Large intestine (tissue), 3 donors: ENCODE data around the gene LINGO3. TPM values are rescaled to one million over a fixed set of nuclear protein-coding genes. Genes with fewer than 3 reads are reported as not detected.
A peak's percentile ranks its signal among the peaks of the same experiment; 100 is the strongest.

Experiments
- DNase-seq, 2 donors: peaks; one replicate each; pipeline versions ENCODE4 v3.0.0 to v3.0.0-alpha.2; 2013
- H3K27ac ChIP-seq: one replicate; pipeline ENCODE4 v1.5.1; 2013; ENCODE audit warnings: low read length
- H3K27me3 ChIP-seq: 2 replicates; pipeline ENCODE4 v1.6.1; 2013; ENCODE audit warnings: low read length; ENCODE audit not compliant: control insufficient read depth, insufficient read depth
- H3K36me3 ChIP-seq: 2 replicates; pipeline ENCODE4 v1.6.1; 2013; ENCODE audit warnings: low read length; ENCODE audit not compliant: control insufficient read depth, insufficient read depth
- H3K4me1 ChIP-seq: one replicate; pipeline ENCODE4 v1.6.1; 2013; ENCODE audit warnings: low read length; ENCODE audit not compliant: control insufficient read depth, insufficient read depth
- H3K4me3 ChIP-seq: one replicate; pipeline ENCODE4 v1.5.1; 2013; ENCODE audit warnings: low read length
- H3K9me3 ChIP-seq: one replicate; pipeline ENCODE4 v1.6.1; 2013; ENCODE audit warnings: mild to moderate bottlenecking, low read depth, low read length, moderate library complexity; ENCODE audit not compliant: control insufficient read depth
- WGBS: methylation state at CpG from one replicate; pipeline ENCODE4 v1.1.5; 2013; ENCODE audit warnings: low lambda C conversion rate; ENCODE audit not compliant: insufficient coverage; 5-methylcytosine and 5-hydroxymethylcytosine counted together
- polyA plus RNA-seq: library from polyadenylated mRNA; unstranded; fragments of 120-200 nt; gene quantifications from one replicate; pipeline ENCODE4 v1.2.1, GENCODE V29; 2013

Gene LINGO3
- polyA plus RNA-seq, 1 donor = 0.66 TPM

DNA sequence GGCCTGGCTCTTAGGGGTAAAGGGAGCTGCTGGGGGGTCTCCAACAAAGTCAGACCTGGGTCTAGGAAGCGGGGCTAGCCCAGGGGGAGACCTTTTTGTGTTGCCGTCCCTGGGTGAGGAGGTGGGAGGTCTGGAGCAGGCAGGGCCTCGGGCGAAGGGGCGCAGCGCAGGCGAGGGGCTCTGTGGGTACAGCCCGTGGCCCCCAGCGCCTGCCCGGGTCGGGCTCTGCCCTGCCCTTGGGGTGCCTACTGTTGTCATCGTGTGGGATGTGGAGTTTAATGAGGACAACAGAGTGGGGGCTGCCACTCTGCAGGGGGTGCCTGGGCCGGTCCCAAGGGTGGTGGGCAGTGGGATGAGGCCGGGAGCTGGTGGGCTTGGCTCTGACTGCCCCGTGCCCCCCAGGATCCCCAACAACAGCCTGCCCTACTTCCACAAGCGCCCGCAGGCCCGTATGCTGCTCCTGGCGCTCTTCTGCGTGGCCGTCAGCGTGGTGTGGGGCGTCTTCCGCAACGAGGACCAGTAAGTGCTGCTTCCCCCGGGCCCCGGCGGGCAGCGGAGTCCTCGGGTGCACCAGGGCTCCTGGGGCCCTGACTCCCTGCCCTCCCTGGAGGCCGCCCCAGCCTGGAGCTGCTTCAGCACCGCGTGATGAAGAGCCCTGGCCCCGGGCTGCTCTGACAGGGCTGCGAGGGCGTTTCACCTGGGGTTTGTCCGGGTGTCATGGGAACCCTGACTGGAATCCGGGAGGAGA lies 32.7 kb upstream of the LINGO3 start:
- peaks cover 73% of the 10 kb centered on the region for H3K36me3 ChIP-seq
- peaks cover 3% of the 10 kb centered on the region for H3K4me1 ChIP-seq
- no peaks in the 10 kb centered on the region for H3K27me3 ChIP-seq
- H3K27ac ChIP-seq = no peak overlapping the region
- no peak for DNase-seq
- no peak overlapping the region for H3K4me3 ChIP-seq
- H3K9me3 ChIP-seq = no peaks in the 10 kb centered on the region
- no CpG with 5 or more reads among the region's 38 CpGs for WGBS

DNA sequence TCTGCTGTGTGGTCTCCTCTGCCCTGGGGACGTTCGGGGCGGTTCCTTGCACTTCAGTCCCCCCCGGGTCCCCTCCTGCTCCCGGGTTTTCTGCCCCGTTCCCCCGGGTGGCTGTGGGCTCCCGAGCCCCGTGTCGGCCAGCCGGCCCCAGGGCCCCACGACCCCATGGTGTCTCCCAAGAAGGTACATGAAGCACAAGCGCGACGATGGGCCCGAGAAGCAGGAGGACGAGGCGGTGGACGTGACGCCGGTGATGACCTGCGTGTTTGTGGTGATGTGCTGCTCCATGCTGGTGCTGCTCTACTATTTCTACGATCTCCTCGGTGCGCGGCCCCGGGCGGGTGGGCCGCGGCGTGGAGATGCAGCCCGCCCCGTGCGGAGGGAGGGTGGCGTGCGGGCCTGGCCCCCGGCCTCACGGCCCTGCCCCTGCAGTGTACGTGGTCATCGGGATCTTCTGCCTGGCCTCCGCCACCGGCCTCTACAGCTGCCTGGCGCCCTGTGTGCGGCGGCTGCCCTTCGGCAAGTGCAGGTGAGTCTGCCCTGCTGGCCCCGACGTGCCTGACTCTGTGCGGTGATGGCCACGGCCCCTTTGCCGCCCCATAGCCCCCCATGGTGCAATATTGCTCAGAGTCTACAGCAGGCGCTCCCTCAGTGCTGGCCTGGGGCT lies 31.8 kb upstream of the LINGO3 start:
- no peaks in the 10 kb centered on the region for H3K9me3 ChIP-seq
- peaks cover 3% of the 10 kb centered on the region for H3K4me1 ChIP-seq
- H3K27ac ChIP-seq = no peak overlapping the region
- H3K4me3 ChIP-seq = no peak overlapping the region
- no peaks in the 10 kb centered on the region for H3K27me3 ChIP-seq
- H3K36me3 ChIP-seq = peaks cover 67% of the 10 kb centered on the region
- DNase-seq = no peak
- no CpG with 5 or more reads among the region's 52 CpGs for WGBS

DNA sequence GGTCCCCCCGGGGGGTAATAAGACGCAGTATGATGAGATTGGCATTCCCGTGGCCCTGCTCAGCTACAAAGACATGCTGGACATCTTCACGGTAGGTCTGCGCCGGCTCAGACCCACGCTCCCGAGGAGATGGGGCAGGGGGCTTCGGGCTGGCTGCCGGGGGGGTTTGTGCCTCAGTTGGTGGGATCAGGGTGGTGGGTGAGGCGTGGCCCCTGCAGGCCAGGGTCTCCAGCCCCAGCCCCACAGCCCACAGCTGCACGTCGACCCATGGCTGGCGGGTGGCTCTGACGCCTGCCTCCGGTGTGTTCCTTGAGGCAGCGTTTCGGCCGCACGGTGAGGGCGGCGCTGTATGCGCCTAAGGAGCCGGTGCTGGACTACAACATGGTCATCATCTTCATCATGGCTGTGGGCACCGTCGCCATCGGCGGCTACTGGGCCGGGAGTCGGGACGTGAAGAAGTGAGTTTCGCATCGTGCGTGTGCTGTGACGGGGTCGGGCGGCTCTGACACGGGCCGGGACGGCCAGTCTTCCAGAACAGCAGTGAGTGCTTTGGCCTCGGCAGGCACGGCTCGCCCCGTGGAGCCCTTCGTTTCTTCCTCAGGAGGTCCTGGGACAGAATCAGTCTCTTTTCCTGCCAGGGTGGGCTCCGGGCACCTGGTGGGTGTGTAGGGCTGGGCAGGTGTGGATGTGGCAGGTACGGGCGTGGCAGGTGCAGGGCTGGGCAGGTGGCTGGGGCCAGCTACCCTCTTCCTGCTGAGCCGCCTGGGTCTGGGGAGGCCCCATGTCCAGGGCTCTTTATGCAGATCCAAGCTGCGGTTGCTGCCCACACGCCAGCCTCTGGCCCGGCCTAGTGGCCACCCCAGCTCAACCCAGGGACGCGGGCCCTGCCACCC lies 31.0 kb upstream of the LINGO3 start:
- Histone ChIP-seq H3K4me1 (peaks cover 11% of the 10 kb centered on the region), H3K27ac (no peak overlapping the region), H3K27me3 (no peaks in the 10 kb centered on the region), H3K9me3 (peaks cover 4% of the 10 kb centered on the region), H3K36me3 (peaks cover 65% of the 10 kb centered on the region), H3K4me3 (no peak overlapping the region)
- no peak for DNase-seq
- no CpG with 5 or more reads among the region's 54 CpGs for WGBS

DNA sequence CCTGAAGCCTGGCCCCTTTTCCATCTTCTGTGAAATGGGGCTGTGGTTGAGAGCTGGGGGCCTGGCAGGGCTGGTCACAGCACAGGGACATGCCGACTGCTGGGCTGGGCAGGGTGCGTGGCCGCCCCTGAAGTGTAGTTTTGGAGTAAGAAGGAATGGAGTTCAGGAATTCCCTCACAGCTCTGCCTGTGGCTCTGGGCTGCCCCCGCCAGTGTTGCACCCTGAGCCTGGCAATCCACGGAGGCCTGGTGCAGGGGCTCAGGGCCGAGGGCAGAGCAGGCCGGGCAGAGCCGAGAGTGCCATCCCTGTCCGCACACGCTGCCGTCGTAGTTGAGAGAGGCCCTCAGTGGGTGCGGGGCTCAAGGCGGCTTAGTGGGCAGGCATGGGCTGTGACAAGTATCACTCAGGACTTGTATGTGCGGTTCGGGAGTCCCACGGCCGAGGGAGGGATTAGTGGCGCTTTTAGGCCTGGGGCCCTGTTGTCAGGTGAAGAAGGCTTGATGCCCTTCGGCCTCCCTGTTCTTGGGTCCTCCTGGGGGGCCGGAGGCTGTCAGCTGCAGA lies 30.2 kb upstream of the LINGO3 start:
- Histone ChIP-seq H3K4me1 (peaks cover 20% of the 10 kb centered on the region), H3K27ac (no peak overlapping the region), H3K4me3 (no peak overlapping the region), H3K36me3 (peaks cover 59% of the 10 kb centered on the region), H3K27me3 (no peaks in the 10 kb centered on the region), H3K9me3 (peaks cover 4% of the 10 kb centered on the region)
- no CpG with 5 or more reads among the region's 21 CpGs for WGBS
- DNase-seq = no peak

DNA sequence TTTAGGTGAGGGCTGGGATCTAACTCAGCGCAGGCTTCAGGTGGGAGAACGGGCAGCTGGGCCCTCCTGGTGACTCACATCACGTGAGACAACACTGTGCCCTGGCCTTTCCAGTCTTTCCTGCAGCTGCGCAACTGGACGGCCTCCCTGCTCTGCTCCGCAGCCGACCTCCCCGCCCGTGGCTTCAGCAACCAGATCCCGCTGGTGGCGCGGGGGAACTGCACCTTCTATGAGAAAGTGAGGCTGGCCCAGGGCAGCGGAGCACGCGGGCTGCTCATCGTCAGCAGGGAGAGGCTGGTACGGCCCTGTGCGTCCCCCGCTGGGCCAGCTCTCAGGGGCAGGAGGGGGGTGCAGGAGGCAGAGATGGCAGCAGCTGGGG lies 29.4 kb upstream of the LINGO3 start:
- no CpG with 5 or more reads among the region's 19 CpGs for WGBS
- H3K27me3 ChIP-seq = no peaks in the 10 kb centered on the region
- peaks cover 52% of the 10 kb centered on the region for H3K36me3 ChIP-seq
- DNase-seq = peak; percentile 38 to 45
- H3K4me1 ChIP-seq = peaks cover 25% of the 10 kb centered on the region
- H3K9me3 ChIP-seq = peaks cover 4% of the 10 kb centered on the region
- no peak overlapping the region for H3K4me3 ChIP-seq
- peak overlapping the region; percentile 33 for H3K27ac ChIP-seq

DNA sequence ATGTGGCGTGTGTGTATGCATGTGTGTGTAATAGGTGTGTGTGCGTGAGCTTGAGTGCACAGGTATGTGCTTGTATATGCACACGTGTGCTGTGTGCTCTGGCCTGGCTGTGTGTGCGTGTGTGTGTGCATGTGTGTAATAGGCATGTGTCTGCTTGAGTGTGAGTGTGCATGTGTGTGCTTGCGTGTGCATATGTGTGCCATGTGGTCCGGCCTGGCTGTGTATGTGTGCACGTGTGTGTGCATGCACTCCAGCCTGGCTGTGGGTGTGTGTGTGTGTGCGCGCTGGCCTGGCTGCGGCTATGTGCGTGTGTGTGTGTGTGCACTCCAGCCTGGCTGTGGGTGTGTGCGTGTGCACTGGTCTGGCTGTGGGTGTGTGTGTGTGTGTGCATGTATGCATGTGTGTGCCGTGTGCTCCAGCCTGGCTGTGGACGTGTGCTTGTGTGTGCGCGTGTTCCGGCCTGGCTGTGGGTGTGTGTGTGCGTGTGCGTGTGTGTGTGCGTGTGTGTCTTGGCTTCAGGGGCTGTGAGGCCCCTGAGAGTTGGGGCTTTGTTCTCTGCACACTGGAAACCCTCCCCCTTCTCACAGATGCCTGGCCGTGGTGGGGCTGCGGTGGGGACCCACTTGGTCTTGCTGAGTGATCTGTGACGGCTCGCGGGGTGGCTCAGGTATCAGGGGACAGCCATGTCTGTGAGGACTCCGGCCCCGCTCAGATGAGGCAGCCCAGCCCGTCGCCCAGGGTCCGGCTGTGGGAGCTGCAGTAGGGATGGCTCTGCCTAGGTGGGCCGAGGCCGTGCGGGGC lies 28.8 kb upstream of the LINGO3 start:
- Histone ChIP-seq H3K4me1 (peaks cover 30% of the 10 kb centered on the region), H3K27me3 (no peaks in the 10 kb centered on the region), H3K27ac (peak overlapping the region; percentile 33), H3K36me3 (peaks cover 47% of the 10 kb centered on the region), H3K4me3 (no peak overlapping the region), H3K9me3 (peaks cover 7% of the 10 kb centered on the region)
- no CpG with 5 or more reads among the region's 33 CpGs for WGBS
- no peak for DNase-seq

DNA sequence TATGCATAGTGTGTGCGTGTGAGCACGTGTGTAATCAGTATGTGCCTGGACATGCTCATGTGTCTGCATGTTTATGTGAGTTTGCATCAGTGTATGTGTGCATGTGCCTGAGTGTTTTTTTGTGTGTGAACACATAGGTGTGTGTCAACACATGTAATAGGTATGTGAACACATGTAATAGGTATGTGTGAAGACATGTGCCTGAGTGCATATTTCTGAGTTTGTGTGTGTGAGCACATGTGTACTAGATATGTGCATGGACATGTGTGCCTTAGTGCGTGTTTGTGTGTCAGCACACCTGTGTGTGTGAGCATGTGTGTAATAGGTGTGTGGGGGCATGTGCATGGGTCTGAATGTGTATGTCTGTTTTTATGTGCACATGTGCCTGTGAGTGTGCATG lies 27.9 kb upstream of the LINGO3 start:
- DNase-seq = no peak
- peaks cover 8% of the 10 kb centered on the region for H3K9me3 ChIP-seq
- no peaks in the 10 kb centered on the region for H3K27me3 ChIP-seq
- peaks cover 39% of the 10 kb centered on the region for H3K4me1 ChIP-seq
- WGBS = no CpG with 5 or more reads among the region's 3 CpGs
- H3K36me3 ChIP-seq = peaks cover 38% of the 10 kb centered on the region
- no peak overlapping the region for H3K27ac ChIP-seq
- H3K4me3 ChIP-seq = no peak overlapping the region

DNA sequence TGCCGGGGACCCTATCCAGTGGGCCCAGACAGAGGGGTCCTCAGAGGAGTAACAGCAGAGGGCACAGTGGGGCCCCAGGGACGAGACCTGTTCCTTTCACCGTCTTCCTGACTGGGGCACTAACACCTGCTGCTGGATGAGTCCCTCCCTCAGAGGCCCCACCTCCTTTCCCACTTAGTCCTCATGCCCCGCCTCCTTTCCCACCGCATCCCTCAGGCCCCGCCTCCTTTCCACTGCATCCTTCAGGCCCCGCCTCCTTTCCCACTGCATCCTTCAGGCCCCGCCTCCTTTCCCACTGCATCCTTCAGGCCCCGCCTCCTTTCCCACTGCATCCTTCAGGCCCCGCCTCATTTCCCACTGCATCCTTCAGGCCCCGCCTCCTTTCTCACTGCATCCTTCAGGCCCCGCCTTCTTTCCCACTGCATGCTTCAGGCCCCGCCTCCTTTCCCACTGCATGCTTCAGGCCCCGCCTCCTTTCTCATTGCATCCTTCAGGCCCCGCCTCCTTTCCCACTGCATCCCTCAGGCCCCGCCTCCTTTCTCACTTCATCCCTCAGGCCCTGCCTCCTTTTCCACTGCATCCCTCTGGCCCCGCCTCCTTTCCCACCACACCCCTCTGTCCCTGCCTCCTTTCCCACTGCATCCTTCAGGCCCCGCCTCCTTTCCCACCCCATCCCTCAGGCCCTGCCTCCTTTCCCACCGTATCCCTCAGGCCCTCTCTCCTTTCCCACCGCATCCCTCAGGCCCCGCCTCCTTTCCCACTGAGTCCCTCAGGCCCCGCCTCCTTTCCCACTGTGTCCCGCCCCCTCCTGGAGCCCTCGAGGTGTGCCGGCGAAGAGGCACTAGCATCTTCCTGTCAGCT lies 27.3 kb upstream of the LINGO3 start:
- H3K27me3 ChIP-seq = no peaks in the 10 kb centered on the region
- H3K36me3 ChIP-seq = peaks cover 32% of the 10 kb centered on the region
- peaks cover 8% of the 10 kb centered on the region for H3K9me3 ChIP-seq
- WGBS = 95% methylated on average over 3 of the region's 26 CpGs
- peaks cover 43% of the 10 kb centered on the region for H3K4me1 ChIP-seq
- H3K4me3 ChIP-seq = no peak overlapping the region
- no peak overlapping the region for H3K27ac ChIP-seq
- no peak for DNase-seq

DNA sequence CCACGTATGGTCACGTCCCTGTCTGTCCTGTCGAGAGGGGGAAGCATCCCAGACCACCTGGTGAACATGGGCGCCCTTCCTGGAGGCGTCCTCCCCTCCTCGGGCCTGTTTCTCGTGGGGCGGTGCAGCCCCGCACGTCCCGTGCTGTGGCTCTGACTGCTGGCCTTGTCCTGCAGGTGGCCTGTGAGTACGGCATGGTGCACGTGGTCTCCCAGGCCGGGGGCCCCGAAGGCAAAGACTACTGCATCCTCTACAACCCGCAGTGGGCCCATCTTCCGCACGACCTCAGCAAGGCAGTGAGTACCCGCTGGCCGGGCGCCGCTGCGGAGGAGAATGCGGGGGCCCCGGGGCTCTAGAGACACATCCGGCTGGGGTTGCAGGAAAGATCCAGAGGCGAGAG lies 26.5 kb upstream of the LINGO3 start:
- peak overlapping the region; percentile 91 for H3K27ac ChIP-seq
- DNase-seq = no peak

More for the DNA sequence above, 26.5 kb upstream of the LINGO3 start:
- Histone ChIP-seq H3K27me3 (no peaks in the 10 kb centered on the region), H3K9me3 (peaks cover 8% of the 10 kb centered on the region), H3K36me3 (peaks cover 26% of the 10 kb centered on the region), H3K4me1 (peaks cover 49% of the 10 kb centered on the region), H3K4me3 (no peak overlapping the region)
- WGBS = no CpG with 5 or more reads among the region's 27 CpGs
